ENCODE measurements around the gene SH3RF3. TPM values are rescaled to one million over a fixed set of nuclear protein-coding genes. Genes with fewer than 3 reads are reported as not detected.

Gene SH3RF3
- total RNA-seq, 1 donor from 2014 or later = 2.1 TPM

GRCh38 chr2:109212836-109213563 lies 84.0 kb downstream of the SH3RF3 start:
- Histone ChIP-seq H3K27ac (ENCODE audit: low read depth, low read length) (peak overlapping the region; percentile 61), H3K27me3 (ENCODE audit: control insufficient read depth in 3 of 3, insufficient read depth in 3 of 3, low read length in 3 of 3) (no peaks in the 10 kb centered on the region), H3K4me1 (ENCODE audit: control insufficient read depth in 3 of 3, insufficient read depth in 3 of 3, low read length in 3 of 3) (peaks cover 24 to 64% (median 45%) of the 10 kb centered on the region in 3 donors), H3K9me3 (ENCODE audit: control insufficient read depth in 3 of 3, low read length in 3 of 3) (no peaks in the 10 kb centered on the region), H3K4me3 (ENCODE audit: low read length in 3 of 3) (no peak overlapping the region), H3K9ac (ENCODE audit: low read depth in 1 of 3, low read length in 3 of 3) (no peak overlapping the region), H3K36me3 (ENCODE audit: control insufficient read depth in 3 of 3, insufficient read depth in 3 of 3, low read length in 3 of 3) (no peaks in the 10 kb centered on the region)

- Histone ChIP-seq H3K36me3 (ENCODE audit: control insufficient read depth in 3 of 3, insufficient read depth in 3 of 3, low read length in 3 of 3) (no peaks in the 10 kb centered on the region), H3K9me3 (ENCODE audit: control insufficient read depth in 3 of 3, low read length in 3 of 3) (no peaks in the 10 kb centered on the region), H3K9ac (ENCODE audit: low read depth in 1 of 3, low read length in 3 of 3) (peak overlapping the region in 2 of 3 donors; percentile 33 to 62), H3K27ac (ENCODE audit: low read depth, low read length) (peak overlapping the region; percentile 61), H3K27me3 (ENCODE audit: control insufficient read depth in 3 of 3, insufficient read depth in 3 of 3, low read length in 3 of 3) (no peaks in the 10 kb centered on the region), H3K4me3 (ENCODE audit: low read length in 3 of 3) (peak overlapping the region in 1 of 3 donors; percentile 13), H3K4me1 (ENCODE audit: control insufficient read depth in 3 of 3, insufficient read depth in 3 of 3, low read length in 3 of 3) (peaks cover 33 to 69% (median 53%) of the 10 kb centered on the region in 3 donors)
These were observed 84.8 kb downstream of the SH3RF3 start for GRCh38 chr2:109213646-109214433.

GRCh38 chr2:109214651-109215371 lies 85.8 kb downstream of the SH3RF3 start:
- H3K4me1 ChIP-seq (ENCODE audit: control insufficient read depth in 3 of 3, insufficient read depth in 3 of 3, low read length in 3 of 3) = peaks cover 27 to 64% (median 48%) of the 10 kb centered on the region in 3 donors
- no peaks in the 10 kb centered on the region for H3K36me3 ChIP-seq (ENCODE audit: control insufficient read depth in 3 of 3, insufficient read depth in 3 of 3, low read length in 3 of 3)
- H3K4me3 ChIP-seq (ENCODE audit: low read length in 3 of 3) = no peak overlapping the region
- no peaks in the 10 kb centered on the region for H3K9me3 ChIP-seq (ENCODE audit: control insufficient read depth in 3 of 3, low read length in 3 of 3)
- no peak overlapping the region for H3K9ac ChIP-seq (ENCODE audit: low read depth in 1 of 3, low read length in 3 of 3)
- H3K27me3 ChIP-seq (ENCODE audit: control insufficient read depth in 3 of 3, insufficient read depth in 3 of 3, low read length in 3 of 3) = no peaks in the 10 kb centered on the region
- peak overlapping the region; percentile 61 for H3K27ac ChIP-seq (ENCODE audit: low read depth, low read length)

- H3K9ac ChIP-seq (ENCODE audit: low read depth in 1 of 3, low read length in 3 of 3) = no peak overlapping the region
- no peaks in the 10 kb centered on the region for H3K9me3 ChIP-seq (ENCODE audit: control insufficient read depth in 3 of 3, low read length in 3 of 3)
- H3K36me3 ChIP-seq (ENCODE audit: control insufficient read depth in 3 of 3, insufficient read depth in 3 of 3, low read length in 3 of 3) = no peaks in the 10 kb centered on the region
- H3K27me3 ChIP-seq (ENCODE audit: control insufficient read depth in 3 of 3, insufficient read depth in 3 of 3, low read length in 3 of 3) = no peaks in the 10 kb centered on the region
- no peak overlapping the region for H3K27ac ChIP-seq (ENCODE audit: low read depth, low read length)
- no peak overlapping the region for H3K4me3 ChIP-seq (ENCODE audit: low read length in 3 of 3)
- peaks cover 25 to 55% (median 41%) of the 10 kb centered on the region in 3 donors for H3K4me1 ChIP-seq (ENCODE audit: control insufficient read depth in 3 of 3, insufficient read depth in 3 of 3, low read length in 3 of 3)
These were observed 86.9 kb downstream of the SH3RF3 start for GRCh38 chr2:109215866-109216265.

- no peaks in the 10 kb centered on the region for H3K9me3 ChIP-seq (ENCODE audit: control insufficient read depth in 3 of 3, low read length in 3 of 3)
- H3K4me3 ChIP-seq (ENCODE audit: low read length in 3 of 3) = no peak overlapping the region
- no peak overlapping the region for H3K27ac ChIP-seq (ENCODE audit: low read depth, low read length)
- H3K9ac ChIP-seq (ENCODE audit: low read depth in 1 of 3, low read length in 3 of 3) = no peak overlapping the region
- peaks cover 23 to 53% (median 41%) of the 10 kb centered on the region in 3 donors for H3K4me1 ChIP-seq (ENCODE audit: control insufficient read depth in 3 of 3, insufficient read depth in 3 of 3, low read length in 3 of 3)
- H3K36me3 ChIP-seq (ENCODE audit: control insufficient read depth in 3 of 3, insufficient read depth in 3 of 3, low read length in 3 of 3) = no peaks in the 10 kb centered on the region
- H3K27me3 ChIP-seq (ENCODE audit: control insufficient read depth in 3 of 3, insufficient read depth in 3 of 3, low read length in 3 of 3) = no peaks in the 10 kb centered on the region
These were observed 87.3 kb downstream of the SH3RF3 start for GRCh38 chr2:109216332-109216731.

GRCh38 chr2:109217362-109218086 lies 88.5 kb downstream of the SH3RF3 start:
- Histone ChIP-seq H3K4me3 (ENCODE audit: low read length in 3 of 3) (no peak overlapping the region), H3K9ac (ENCODE audit: low read depth in 1 of 3, low read length in 3 of 3) (no peak overlapping the region), H3K4me1 (ENCODE audit: control insufficient read depth in 3 of 3, insufficient read depth in 3 of 3, low read length in 3 of 3) (peaks cover 23 to 52% (median 41%) of the 10 kb centered on the region in 3 donors), H3K27ac (ENCODE audit: low read depth, low read length) (peak overlapping the region; percentile 32), H3K36me3 (ENCODE audit: control insufficient read depth in 3 of 3, insufficient read depth in 3 of 3, low read length in 3 of 3) (no peaks in the 10 kb centered on the region), H3K9me3 (ENCODE audit: control insufficient read depth in 3 of 3, low read length in 3 of 3) (no peaks in the 10 kb centered on the region), H3K27me3 (ENCODE audit: control insufficient read depth in 3 of 3, insufficient read depth in 3 of 3, low read length in 3 of 3) (no peaks in the 10 kb centered on the region)

- Histone ChIP-seq H3K27me3 (ENCODE audit: control insufficient read depth in 3 of 3, insufficient read depth in 3 of 3, low read length in 3 of 3) (no peaks in the 10 kb centered on the region), H3K9ac (ENCODE audit: low read depth in 1 of 3, low read length in 3 of 3) (peak overlapping the region in 2 of 3 donors; percentile 23 to 47), H3K4me3 (ENCODE audit: low read length in 3 of 3) (peak overlapping the region; percentile 25 to 44 (median 42)), H3K36me3 (ENCODE audit: control insufficient read depth in 3 of 3, insufficient read depth in 3 of 3, low read length in 3 of 3) (no peaks in the 10 kb centered on the region), H3K9me3 (ENCODE audit: control insufficient read depth in 3 of 3, low read length in 3 of 3) (no peaks in the 10 kb centered on the region), H3K4me1 (ENCODE audit: control insufficient read depth in 3 of 3, insufficient read depth in 3 of 3, low read length in 3 of 3) (peaks cover 21 to 44% (median 38%) of the 10 kb centered on the region in 3 donors), H3K27ac (ENCODE audit: low read depth, low read length) (peak overlapping the region; percentile 32)
These were observed 89.2 kb downstream of the SH3RF3 start for GRCh38 chr2:109218087-109218791.

GRCh38 chr2:109218792-109219126 lies 89.8 kb downstream of the SH3RF3 start:
- H3K4me1 ChIP-seq (ENCODE audit: control insufficient read depth in 3 of 3, insufficient read depth in 3 of 3, low read length in 3 of 3) = peaks cover 17 to 39% (median 33%) of the 10 kb centered on the region in 3 donors
- H3K9ac ChIP-seq (ENCODE audit: low read depth in 1 of 3, low read length in 3 of 3) = peak overlapping the region in 1 of 3 donors; percentile 47
- no peaks in the 10 kb centered on the region for H3K27me3 ChIP-seq (ENCODE audit: control insufficient read depth in 3 of 3, insufficient read depth in 3 of 3, low read length in 3 of 3)
- peak overlapping the region; percentile 8 to 44 (median 25) for H3K4me3 ChIP-seq (ENCODE audit: low read length in 3 of 3)
- H3K36me3 ChIP-seq (ENCODE audit: control insufficient read depth in 3 of 3, insufficient read depth in 3 of 3, low read length in 3 of 3) = no peaks in the 10 kb centered on the region
- peak overlapping the region; percentile 32 for H3K27ac ChIP-seq (ENCODE audit: low read depth, low read length)
- H3K9me3 ChIP-seq (ENCODE audit: control insufficient read depth in 3 of 3, low read length in 3 of 3) = no peaks in the 10 kb centered on the region

GRCh38 chr2:109220860-109221259 lies 91.9 kb downstream of the SH3RF3 start:
- H3K9ac ChIP-seq (ENCODE audit: low read depth in 1 of 3, low read length in 3 of 3) = no peak overlapping the region
- H3K27me3 ChIP-seq (ENCODE audit: control insufficient read depth in 3 of 3, insufficient read depth in 3 of 3, low read length in 3 of 3) = no peaks in the 10 kb centered on the region
- H3K27ac ChIP-seq (ENCODE audit: low read depth, low read length) = no peak overlapping the region
- peaks cover 13 to 21% (median 18%) of the 10 kb centered on the region in 3 donors for H3K4me1 ChIP-seq (ENCODE audit: control insufficient read depth in 3 of 3, insufficient read depth in 3 of 3, low read length in 3 of 3)
- no peaks in the 10 kb centered on the region for H3K36me3 ChIP-seq (ENCODE audit: control insufficient read depth in 3 of 3, insufficient read depth in 3 of 3, low read length in 3 of 3)
- H3K4me3 ChIP-seq (ENCODE audit: low read length in 3 of 3) = no peak overlapping the region
- no peaks in the 10 kb centered on the region for H3K9me3 ChIP-seq (ENCODE audit: control insufficient read depth in 3 of 3, low read length in 3 of 3)

All from skeletal muscle tissue (tissue), 4 donors.